ENCODE measurements around the gene POLE4.

The POLE4 gene

GRCh38 chr2:74958274-74959105 lies at the start of gene POLE4:
POLE4 (plus strand) TSS chr2:74958643; CDS start chr2:74958680, 37 bp downstream.
- DNase-seq (ENCODE audit: low read depth), result peak; percentile 87

- no peak for DNase-seq (ENCODE audit: low read depth)
Measured at GRCh38 chr2:74908748-74909444, 49.5 kb upstream of the POLE4 start.

GRCh38 chr2:74910245-74910644 lies 48.2 kb upstream of the POLE4 start:
- DNase-seq (ENCODE audit: low read depth), result no peak

- no peak for DNase-seq (ENCODE audit: low read depth)
Measured at GRCh38 chr2:74911061-74911460, 47.4 kb upstream of the POLE4 start.

GRCh38 chr2:74915743-74916142 lies 42.7 kb upstream of the POLE4 start:
- no peak for DNase-seq (ENCODE audit: low read depth)

- DNase-seq (ENCODE audit: low read depth), result no peak
Measured at GRCh38 chr2:74916394-74916793, 42.0 kb upstream of the POLE4 start.

- DNase-seq (ENCODE audit: low read depth), result no peak
Measured at GRCh38 chr2:74917702-74918619, 40.5 kb upstream of the POLE4 start.

GRCh38 chr2:74919827-74920226 lies 38.6 kb upstream of the POLE4 start:
- no peak for DNase-seq (ENCODE audit: low read depth)

- no peak for DNase-seq (ENCODE audit: low read depth)
Measured at GRCh38 chr2:74921236-74921736, 37.2 kb upstream of the POLE4 start.

GRCh38 chr2:74922592-74923227 lies 35.7 kb upstream of the POLE4 start:
- no peak for DNase-seq (ENCODE audit: low read depth)

GRCh38 chr2:74924463-74925265 lies 33.8 kb upstream of the POLE4 start:
- DNase-seq (ENCODE audit: low read depth), result no peak

- DNase-seq (ENCODE audit: low read depth), result no peak
Measured at GRCh38 chr2:74925361-74925786, 33.1 kb upstream of the POLE4 start.

- DNase-seq (ENCODE audit: low read depth), result no peak
Measured at GRCh38 chr2:74927621-74928020, 30.8 kb upstream of the POLE4 start.

GRCh38 chr2:74930811-74931486 lies 27.5 kb upstream of the POLE4 start:
- no peak for DNase-seq (ENCODE audit: low read depth)

GRCh38 chr2:74931940-74932339 lies 26.5 kb upstream of the POLE4 start:
- no peak for DNase-seq (ENCODE audit: low read depth)

- no peak for DNase-seq (ENCODE audit: low read depth)
Measured at GRCh38 chr2:74935975-74936391, 22.5 kb upstream of the POLE4 start.

GRCh38 chr2:74937221-74937880 lies 21.1 kb upstream of the POLE4 start:
- no peak for DNase-seq (ENCODE audit: low read depth)

- DNase-seq (ENCODE audit: low read depth), result no peak
Measured at GRCh38 chr2:74938264-74938663, 20.2 kb upstream of the POLE4 start.

Measured in HS-27A (cell line).